Right renal pelvis (tissue), 4 donors: ENCODE data around the gene SLC39A11. TPM values are rescaled to one million over a fixed set of nuclear protein-coding genes. Genes with fewer than 3 reads are reported as not detected.
"Not testable (repeated sequence)": the region's sequence is repeated elsewhere in the genome, so short reads cannot be mapped to it uniquely, and the experiment has no call there.

Experiments used
- DNase-seq, 4 donors: peaks; one replicate each; pipeline ENCODE4 v3.0.0-alpha.2; 2013; ENCODE audit warnings: low read depth in 4 of 4, low spot score in 3 of 4, missing footprints in 1 of 4
- polyA plus RNA-seq, 4 donors: library from polyadenylated mRNA; unstranded; fragments of 120-200 nt; gene quantifications; one replicate each; pipeline ENCODE4 v1.2.1, GENCODE V29; 2013; ENCODE audit not compliant: insufficient read length in 4 of 4

SLC39A11 gene
- polyA plus RNA-seq, 4 donors = 27.6 to 29.1 (median 28.4) TPM

GRCh38 chr17:72811976-72812687, 280.4 kb downstream of the SLC39A11 start:
- DNase-seq = no peak

DNA sequence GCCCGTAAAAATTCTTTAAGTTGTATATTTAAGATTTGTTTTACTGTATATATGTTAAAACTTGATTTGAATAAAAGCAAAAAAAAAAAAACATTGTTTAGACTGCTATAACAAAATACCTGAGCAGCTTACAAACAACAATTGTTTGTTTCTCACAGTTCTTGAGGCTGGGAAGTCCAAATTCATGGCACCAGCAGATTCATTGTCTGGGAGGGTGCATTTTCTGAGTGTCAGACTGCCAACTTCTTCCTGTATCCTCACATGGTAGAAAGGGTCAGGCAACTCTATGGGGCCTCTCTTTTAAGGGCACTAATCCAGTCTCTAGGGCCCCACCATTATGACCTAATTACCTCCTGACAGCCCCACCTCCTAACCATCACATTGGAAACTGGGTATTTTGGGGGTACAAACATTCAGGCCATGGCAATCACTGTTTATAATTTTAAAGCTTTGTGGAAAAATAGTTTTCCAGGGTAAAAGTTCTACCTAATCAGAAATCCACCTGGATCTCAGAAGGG, 281.4 kb downstream of the SLC39A11 start:
- no peak for DNase-seq

DNA sequence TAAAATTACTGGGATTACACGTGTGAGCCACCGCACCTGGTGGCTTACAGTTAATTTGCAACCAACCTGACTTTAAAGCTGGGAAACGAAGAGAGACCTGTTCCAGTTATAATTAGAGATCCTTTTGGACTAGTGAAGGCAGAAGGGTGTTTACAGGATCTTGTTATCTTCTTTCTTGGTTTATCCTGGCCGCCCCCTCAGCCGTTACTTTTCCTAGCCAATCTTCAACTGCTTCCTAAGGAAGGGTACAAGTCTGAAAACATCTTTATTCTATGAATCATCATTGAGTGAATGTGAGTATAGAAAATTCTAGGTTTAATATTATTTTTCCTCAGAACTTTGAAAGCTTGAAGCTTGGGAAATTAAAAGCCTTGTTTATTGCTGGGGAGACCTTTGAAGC, 286.5 kb downstream of the SLC39A11 start:
- DNase-seq = no peak

GRCh38 chr17:72804949-72805707, 287.4 kb downstream of the SLC39A11 start:
- DNase-seq = no peak

- DNase-seq = no peak
These were observed 289.8 kb downstream of the SLC39A11 start for GRCh38 chr17:72802726-72803125.

GRCh38 chr17:72797142-72797541, 295.3 kb downstream of the SLC39A11 start:
- DNase-seq = no peak

GRCh38 chr17:72795941-72796340, 296.5 kb downstream of the SLC39A11 start:
- no peak for DNase-seq

GRCh38 chr17:72794152-72794551, 298.3 kb downstream of the SLC39A11 start:
- DNase-seq = no peak

GRCh38 chr17:72792771-72793170, 299.7 kb downstream of the SLC39A11 start:
- no peak for DNase-seq

GRCh38 chr17:72790190-72790589, 302.3 kb downstream of the SLC39A11 start:
- no peak for DNase-seq

DNA sequence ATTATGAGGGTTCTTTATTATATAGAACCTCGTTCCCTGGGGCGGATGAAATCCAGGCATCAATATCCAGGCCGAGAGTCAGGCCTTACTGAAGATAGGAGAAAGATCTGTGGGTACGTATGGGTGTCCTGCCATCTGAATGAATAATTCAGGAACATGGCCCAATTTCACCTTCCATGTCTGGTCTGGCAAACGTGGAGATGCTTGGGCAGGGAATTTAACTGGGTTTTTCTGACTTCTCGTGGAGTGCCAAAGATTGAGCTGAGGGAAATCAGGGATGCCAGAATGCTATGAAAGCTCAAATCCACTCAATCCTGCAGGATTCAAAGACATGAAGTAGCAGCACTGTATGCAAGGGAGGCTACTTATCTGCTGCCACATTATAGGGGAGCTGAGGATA, 302.8 kb downstream of the SLC39A11 start:
- DNase-seq = no peak

DNA sequence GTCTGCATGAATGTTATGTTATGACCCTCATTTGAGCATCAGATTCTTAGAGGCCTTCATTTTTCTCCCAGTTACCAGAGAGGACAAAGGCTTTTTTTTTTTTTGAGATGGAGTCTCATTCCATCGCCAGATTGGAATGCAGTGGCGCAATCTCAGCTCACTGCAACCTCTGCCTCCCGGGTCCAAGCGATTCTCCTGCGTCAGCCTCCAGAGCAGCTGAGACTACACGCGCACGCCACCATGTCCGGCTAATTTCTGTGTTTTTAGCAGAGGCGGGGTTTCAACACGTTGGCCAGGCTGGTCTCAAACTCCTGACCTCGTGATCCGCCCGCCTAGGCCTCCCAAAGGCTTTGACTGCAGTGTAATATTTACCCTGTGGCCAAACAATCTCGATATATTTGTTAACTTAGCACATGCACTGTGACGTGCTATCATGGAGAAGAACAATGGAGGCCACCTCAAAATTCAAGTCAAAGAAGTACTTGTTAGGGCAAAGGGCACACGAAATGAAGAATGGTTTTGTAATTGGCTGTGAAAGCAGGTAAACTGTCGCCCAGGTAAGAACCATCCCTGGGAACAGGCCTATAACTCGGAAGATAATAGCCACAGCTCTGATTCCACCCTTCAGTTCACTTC, 303.4 kb downstream of the SLC39A11 start:
- no peak for DNase-seq

- no peak for DNase-seq
These were observed 306.3 kb downstream of the SLC39A11 start for GRCh38 chr17:72786209-72786608.

DNA sequence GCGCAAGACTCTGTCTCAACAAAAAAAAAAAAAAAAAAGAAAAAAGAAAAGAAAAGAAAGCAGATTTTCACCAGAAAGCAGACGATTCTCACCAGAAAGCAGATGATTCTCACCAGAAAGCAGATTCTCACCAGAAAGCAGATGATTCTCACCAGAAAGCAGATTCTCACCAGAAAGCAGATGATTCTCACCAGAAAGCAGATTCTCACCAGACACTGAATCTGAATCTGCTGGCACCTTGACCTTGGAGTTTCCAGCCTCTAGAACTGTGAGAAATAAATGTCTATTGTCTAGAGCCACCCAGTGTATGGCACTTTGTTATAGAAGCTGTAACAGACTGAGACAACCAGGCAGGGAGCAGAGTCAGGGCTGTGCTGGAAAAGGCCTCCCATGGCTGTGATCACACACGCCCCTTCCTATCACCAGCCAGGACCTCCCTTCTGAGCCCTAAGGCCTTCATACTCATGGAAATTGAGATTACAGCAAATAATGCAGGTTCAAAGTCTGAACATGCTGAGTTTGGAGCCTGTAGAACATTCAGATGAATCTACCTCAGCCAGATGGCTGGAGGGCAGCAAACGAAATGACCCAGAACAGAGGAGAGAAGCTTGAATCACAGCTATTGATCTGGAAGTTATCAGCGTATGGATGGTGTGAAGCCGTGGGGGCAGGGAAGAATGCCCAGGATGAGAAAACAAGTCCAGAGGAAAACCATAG, 309.3 kb downstream of the SLC39A11 start:
- no peak for DNase-seq

GRCh38 chr17:72782437-72782836, 310.1 kb downstream of the SLC39A11 start:
- not testable (repeated sequence) for DNase-seq

DNA sequence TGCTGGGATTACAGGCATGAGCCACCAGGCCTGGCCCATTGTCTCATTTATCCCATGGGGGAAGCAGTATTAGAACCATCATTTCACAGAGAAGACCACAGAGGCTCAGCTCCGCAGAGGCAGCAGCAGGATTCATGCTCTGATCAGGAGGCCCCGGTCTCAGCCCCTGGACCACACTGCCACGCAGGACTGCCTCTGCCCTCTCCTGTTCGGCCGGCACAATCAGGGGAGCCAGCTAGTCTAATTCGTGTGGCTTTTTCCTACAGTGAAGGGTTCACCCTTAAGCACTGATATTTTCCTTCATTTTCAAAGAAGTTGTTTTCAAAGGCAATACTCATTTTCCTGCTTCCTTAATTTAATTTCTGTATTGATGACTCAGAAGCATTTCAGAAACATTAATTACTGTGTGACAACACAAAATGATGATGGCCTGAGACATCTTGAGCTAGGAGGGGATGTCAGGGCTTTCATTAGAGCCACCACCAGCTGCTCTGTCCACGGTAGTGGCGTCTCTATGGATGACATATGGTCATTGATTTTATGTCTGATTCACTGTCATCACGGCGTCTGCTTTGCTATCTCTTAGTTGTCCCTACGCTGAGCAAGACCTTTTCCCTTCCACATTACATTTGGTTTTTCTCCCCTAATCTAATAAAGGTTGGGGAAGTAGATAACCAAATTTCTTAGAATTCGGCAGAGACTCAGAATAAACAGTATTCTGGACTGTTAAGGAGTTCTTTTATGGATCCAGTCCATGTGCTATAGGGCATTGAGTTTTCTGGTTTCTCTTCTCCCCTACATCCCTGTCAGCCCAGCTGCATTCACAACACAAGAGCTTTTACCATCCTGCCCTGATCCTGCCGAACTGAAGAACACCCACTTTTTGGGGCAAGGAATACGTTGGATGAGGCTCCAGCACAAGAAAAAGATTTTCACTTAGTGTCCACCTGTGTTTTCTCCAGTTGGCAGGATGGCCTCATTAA, 314.0 kb downstream of the SLC39A11 start:
- no peak for DNase-seq

DNA sequence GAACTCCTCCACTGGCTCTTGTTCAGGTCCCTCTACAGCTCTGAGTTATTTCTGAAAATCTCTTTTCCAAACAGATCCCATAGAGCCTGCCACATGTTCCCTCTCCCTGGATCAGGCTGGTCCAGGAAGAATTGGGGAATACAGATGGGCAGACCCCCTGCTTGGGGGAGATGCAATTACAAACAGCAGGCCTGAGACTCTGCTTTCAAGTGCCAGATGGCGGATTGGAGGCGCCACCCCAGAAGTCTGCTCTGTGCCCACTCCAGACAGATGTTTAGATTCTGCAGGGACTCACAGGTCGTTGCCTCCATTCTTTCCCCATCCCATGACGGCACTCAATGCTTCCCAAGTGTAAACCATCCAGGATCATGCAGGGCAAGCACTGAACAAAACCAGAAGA, 316.6 kb downstream of the SLC39A11 start:
- no peak for DNase-seq

GRCh38 chr17:72775237-72775636, 317.3 kb downstream of the SLC39A11 start:
- DNase-seq = no peak

DNA sequence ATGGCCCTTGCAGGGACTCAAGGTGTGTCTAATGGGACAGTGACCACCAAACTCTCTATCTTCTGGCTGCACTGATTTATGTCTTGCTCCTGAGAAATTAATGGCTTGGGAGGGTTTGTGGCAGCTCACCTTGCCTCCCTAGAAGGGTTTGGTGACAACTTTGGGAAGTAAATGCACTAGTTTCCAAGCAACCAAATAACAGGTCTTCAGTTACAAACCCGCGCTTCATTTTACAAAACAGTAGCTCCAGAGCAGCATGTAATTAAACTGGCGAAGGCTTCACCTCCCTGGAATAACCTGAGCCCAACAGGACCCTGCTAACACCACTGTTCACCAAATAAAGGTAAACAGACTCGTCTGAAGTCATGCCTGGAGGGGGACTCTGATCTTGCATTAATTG, 318.3 kb downstream of the SLC39A11 start:
- peak in 3 of 4 donors; percentile 28 to 60 (median 60) for DNase-seq

DNA sequence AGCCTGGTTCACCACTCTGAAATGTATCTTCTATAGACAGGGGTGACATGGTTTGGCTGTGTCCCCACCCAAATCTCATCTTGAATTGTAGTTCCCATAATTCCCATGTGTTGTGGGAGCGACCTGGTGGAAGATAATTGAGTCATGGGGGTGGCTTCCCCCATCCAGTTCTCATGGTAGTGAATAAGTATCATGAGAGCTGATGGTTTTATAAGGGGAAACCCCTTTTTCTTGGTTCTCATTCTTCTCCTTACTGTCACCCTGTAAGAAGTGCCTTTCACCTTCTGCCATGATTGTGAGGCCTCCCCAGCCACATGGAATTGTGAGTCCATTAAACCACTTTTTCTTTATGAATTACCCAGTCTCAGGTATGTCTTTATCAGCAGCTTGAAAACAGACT, 319.3 kb downstream of the SLC39A11 start:
- DNase-seq = not testable (repeated sequence)
